ENCODE results near the gene CLNK.

CLNK gene

GRCh38 chr4:10684631-10685030 is at the start of gene CLNK:
CLNK (minus strand) TSS chr4:10684768; CDS start chr4:10667869, 16,899 bp downstream.
- no peak for DNase-seq (ENCODE audit: low read depth in 2 of 2)

- no peak for DNase-seq (ENCODE audit: low read depth in 2 of 2)
Observed at GRCh38 chr4:10733481-10734062, 49.0 kb upstream of the CLNK start.

- no peak for DNase-seq (ENCODE audit: low read depth in 2 of 2)
Observed at GRCh38 chr4:10732914-10733415, 48.4 kb upstream of the CLNK start.

- peak in 1 of 2 donors; percentile 14 for DNase-seq (ENCODE audit: low read depth in 2 of 2)
Observed at GRCh38 chr4:10732235-10732913, 47.8 kb upstream of the CLNK start.

GRCh38 chr4:10731690-10732089 is 47.1 kb upstream of the CLNK start:
- DNase-seq (ENCODE audit: low read depth in 2 of 2): no peak

- no peak for DNase-seq (ENCODE audit: low read depth in 2 of 2)
Observed at GRCh38 chr4:10731162-10731561, 46.6 kb upstream of the CLNK start.

GRCh38 chr4:10730590-10730989 is 46.0 kb upstream of the CLNK start:
- DNase-seq (ENCODE audit: low read depth in 2 of 2): no peak

GRCh38 chr4:10730019-10730418 is 45.5 kb upstream of the CLNK start:
- no peak for DNase-seq (ENCODE audit: low read depth in 2 of 2)

- DNase-seq (ENCODE audit: low read depth in 2 of 2): no peak
Observed at GRCh38 chr4:10729366-10729765, 44.8 kb upstream of the CLNK start.

- no peak for DNase-seq (ENCODE audit: low read depth in 2 of 2)
Observed at GRCh38 chr4:10728016-10728415, 43.4 kb upstream of the CLNK start.

- no peak for DNase-seq (ENCODE audit: low read depth in 2 of 2)
Observed at GRCh38 chr4:10727140-10727880, 42.7 kb upstream of the CLNK start.

- no peak for DNase-seq (ENCODE audit: low read depth in 2 of 2)
Observed at GRCh38 chr4:10722957-10723356, 38.4 kb upstream of the CLNK start.

GRCh38 chr4:10721616-10722015 is 37.0 kb upstream of the CLNK start:
- no peak for DNase-seq (ENCODE audit: low read depth in 2 of 2)

- no peak for DNase-seq (ENCODE audit: low read depth in 2 of 2)
Observed at GRCh38 chr4:10716163-10716562, 31.6 kb upstream of the CLNK start.

- DNase-seq (ENCODE audit: low read depth in 2 of 2): no peak
Observed at GRCh38 chr4:10715696-10716095, 31.1 kb upstream of the CLNK start.

- DNase-seq (ENCODE audit: low read depth in 2 of 2): no peak
Observed at GRCh38 chr4:10715135-10715534, 30.6 kb upstream of the CLNK start.

GRCh38 chr4:10713591-10713990 is 29.0 kb upstream of the CLNK start:
- DNase-seq (ENCODE audit: low read depth in 2 of 2): no peak

- DNase-seq (ENCODE audit: low read depth in 2 of 2): no peak
Observed at GRCh38 chr4:10706236-10706635, 21.7 kb upstream of the CLNK start.

GRCh38 chr4:10704430-10704810 is 19.9 kb upstream of the CLNK start:
- DNase-seq (ENCODE audit: low read depth in 2 of 2): no peak

GRCh38 chr4:10703766-10704429 is 19.3 kb upstream of the CLNK start:
- no peak for DNase-seq (ENCODE audit: low read depth in 2 of 2)

- DNase-seq (ENCODE audit: low read depth in 2 of 2): no peak
Observed at GRCh38 chr4:10703156-10703555, 18.6 kb upstream of the CLNK start.

- no peak for DNase-seq (ENCODE audit: low read depth in 2 of 2)
Observed at GRCh38 chr4:10701702-10702460, 17.3 kb upstream of the CLNK start.
